ENCODE data around the gene SETD4. TPM values are rescaled to one million over a fixed set of nuclear protein-coding genes. Genes with fewer than 3 reads are reported as not detected.

SETD4 gene
- total and polyA plus RNA-seq, 2 donors (not counting 1 experiment from before 2014, with no cell fraction given): 15.1 to 48.5 TPM

DNA sequence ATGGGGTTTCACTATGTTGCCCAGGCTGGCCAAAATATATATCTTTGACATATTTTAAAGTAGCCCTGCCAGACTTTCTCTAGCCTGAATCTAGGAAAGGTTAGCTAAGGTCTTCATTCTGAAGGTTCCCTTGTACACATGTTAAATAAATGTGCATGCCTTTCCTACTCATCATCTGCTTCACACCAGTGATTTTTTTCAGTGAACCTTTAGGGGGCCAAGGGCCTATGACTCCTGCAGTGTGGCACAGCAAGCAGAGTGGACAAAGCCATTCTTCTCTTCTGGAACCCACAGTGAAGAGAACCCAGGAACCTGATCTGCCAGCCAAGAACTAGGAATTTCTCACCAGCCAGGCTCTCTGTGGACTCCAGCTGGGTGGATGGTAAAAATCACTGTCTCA is 32.4 kb upstream of the SETD4 start:
- H3K4me3 ChIP-seq (ENCODE audit: control extremely low read depth in 1 of 5, extremely low read depth in 1 of 5, insufficient read depth in 1 of 5, low read depth in 2 of 5, low read length in 4 of 5): no peak overlapping the region
- no peaks in the 10 kb centered on the region for H3K79me2 ChIP-seq (ENCODE audit: control insufficient read depth, insufficient read depth, low read length)
- H3K9me3 ChIP-seq (ENCODE audit: control extremely low read depth in 1 of 3, control insufficient read depth in 2 of 3, insufficient read depth in 1 of 3, low read length in 2 of 3): peaks cover 0 to 20% (median 19%) of the 10 kb centered on the region in 3 donors
- CTCF ChIA-PET: no interaction called here
- TF ChIP-seq EZH2 (IDR thresholded peaks at IDR 0.05; ENCODE audit: borderline replicate concordance, insufficient read depth, low read depth, low read length, poor library complexity, severe bottlenecking): no peak
- TF ChIP-seq, protein P1, sequence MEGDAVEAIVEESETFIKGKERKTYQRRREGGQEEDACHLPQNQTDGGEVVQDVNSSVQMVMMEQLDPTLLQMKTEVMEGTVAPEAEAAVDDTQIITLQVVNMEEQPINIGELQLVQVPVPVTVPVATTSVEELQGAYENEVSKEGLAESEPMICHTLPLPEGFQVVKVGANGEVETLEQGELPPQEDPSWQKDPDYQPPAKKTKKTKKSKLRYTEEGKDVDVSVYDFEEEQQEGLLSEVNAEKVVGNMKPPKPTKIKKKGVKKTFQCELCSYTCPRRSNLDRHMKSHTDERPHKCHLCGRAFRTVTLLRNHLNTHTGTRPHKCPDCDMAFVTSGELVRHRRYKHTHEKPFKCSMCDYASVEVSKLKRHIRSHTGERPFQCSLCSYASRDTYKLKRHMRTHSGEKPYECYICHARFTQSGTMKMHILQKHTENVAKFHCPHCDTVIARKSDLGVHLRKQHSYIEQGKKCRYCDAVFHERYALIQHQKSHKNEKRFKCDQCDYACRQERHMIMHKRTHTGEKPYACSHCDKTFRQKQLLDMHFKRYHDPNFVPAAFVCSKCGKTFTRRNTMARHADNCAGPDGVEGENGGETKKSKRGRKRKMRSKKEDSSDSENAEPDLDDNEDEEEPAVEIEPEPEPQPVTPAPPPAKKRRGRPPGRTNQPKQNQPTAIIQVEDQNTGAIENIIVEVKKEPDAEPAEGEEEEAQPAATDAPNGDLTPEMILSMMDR (IDR thresholded peaks at IDR 0.05): no peak
- no peak overlapping the region for H3K9ac ChIP-seq (ENCODE audit: low read length)
- intact Hi-C loops (cut with micrococcal nuclease): no loop called here
- no peaks in the 10 kb centered on the region for H4K20me1 ChIP-seq (ENCODE audit: control insufficient read depth, insufficient read depth, low read length, poor library complexity, severe bottlenecking)
- H3K4me3 Mint-ChIP-seq: no peak overlapping the region
- no peak overlapping the region for H3K27ac Mint-ChIP-seq
- peaks cover 2% of the 10 kb centered on the region in 2 donors for H3K4me1 ChIP-seq (ENCODE audit: control insufficient read depth in 2 of 2, insufficient read depth in 2 of 2, low read length in 2 of 2)
- POLR2A ChIA-PET: no interaction called here
- H3K36me3 ChIP-seq (replicated peaks in 1 of 2; ENCODE audit: control extremely low read depth in 1 of 2, control insufficient read depth in 1 of 2, extremely low read depth in 1 of 2, insufficient read depth in 2 of 2, low read length in 1 of 2): no peaks in the 10 kb centered on the region
- peaks cover 0 to 3% (median 0%) of the 10 kb centered on the region in 4 experiments for H3K27me3 ChIP-seq (replicated peaks in 1 of 4; ENCODE audit: control extremely low read depth in 1 of 4, control insufficient read depth in 3 of 4, insufficient read depth in 4 of 4, low read length in 3 of 4)
- no peak overlapping the region for H3K4me2 ChIP-seq (replicated peaks; ENCODE audit: low read depth, low read length, poor library complexity, severe bottlenecking)
- peaks cover 4% of the 10 kb centered on the region for H3K9me3 Mint-ChIP-seq (ENCODE audit: insufficient read depth)
- no peak for DNase-seq
- peaks cover 5% of the 10 kb centered on the region for H3K27me3 Mint-ChIP-seq
- H3K4me1 Mint-ChIP-seq: peaks cover 5% of the 10 kb centered on the region
- no peak overlapping the region for H2AFZ ChIP-seq (ENCODE audit: insufficient read depth, low read depth, low read length, poor library complexity, severe bottlenecking)
- H3K27ac ChIP-seq (ENCODE audit: low read length in 2 of 2): no peak overlapping the region
- no peak for ATAC-seq (ENCODE audit: low read depth)

DNA sequence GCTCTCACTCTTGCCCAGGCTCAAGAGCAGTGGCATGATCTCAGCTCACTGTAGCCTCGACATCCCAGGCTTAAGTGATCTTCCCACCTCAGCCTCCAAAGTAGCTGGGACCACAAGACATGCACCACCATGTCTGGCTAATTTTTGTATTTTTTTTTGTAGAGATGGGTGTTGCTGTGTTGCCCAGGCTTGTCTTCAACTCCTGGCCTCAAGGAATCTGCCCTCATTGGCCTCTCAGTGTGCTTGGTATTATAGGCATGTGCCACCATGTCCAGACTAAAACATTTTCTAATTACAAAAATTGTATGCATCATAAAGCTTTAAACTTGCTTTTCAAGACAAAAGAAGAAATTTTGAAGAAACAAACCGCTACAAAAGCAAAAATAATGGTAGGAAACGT is 29.6 kb upstream of the SETD4 start:
- CTCF ChIA-PET: interaction anchor here (0.6 kb wide), 1 partner anchor 60 kb away, joined by 9 read pairs; no protein-coding TSS in a partner anchor
- WGBS (ENCODE audit: insufficient coverage): no CpG with 5 or more reads among the region's 3 CpGs
- H4K20me1 ChIP-seq (ENCODE audit: control insufficient read depth, insufficient read depth, low read length, poor library complexity, severe bottlenecking): no peaks in the 10 kb centered on the region
- intact Hi-C loops (cut with micrococcal nuclease): no loop called here
- H3K4me2 ChIP-seq (replicated peaks; ENCODE audit: low read depth, low read length, poor library complexity, severe bottlenecking): no peak overlapping the region
- no peak overlapping the region for H2AFZ ChIP-seq (ENCODE audit: insufficient read depth, low read depth, low read length, poor library complexity, severe bottlenecking)
- peaks cover 0 to 3% (median 0%) of the 10 kb centered on the region in 4 experiments for H3K27me3 ChIP-seq (replicated peaks in 1 of 4; ENCODE audit: control extremely low read depth in 1 of 4, control insufficient read depth in 3 of 4, insufficient read depth in 4 of 4, low read length in 3 of 4)
- Mint-ChIP-seq H3K27ac (no peak overlapping the region), H3K27me3 (peaks cover 5% of the 10 kb centered on the region), H3K4me3 (no peak overlapping the region), H3K9me3 (ENCODE audit: insufficient read depth) (peaks cover 4% of the 10 kb centered on the region), H3K4me1 (no peaks in the 10 kb centered on the region)
- H3K4me3 ChIP-seq (ENCODE audit: control extremely low read depth in 1 of 5, extremely low read depth in 1 of 5, insufficient read depth in 1 of 5, low read depth in 2 of 5, low read length in 4 of 5): no peak overlapping the region
- H3K9ac ChIP-seq (ENCODE audit: low read length): no peak overlapping the region
- no peak for ATAC-seq (ENCODE audit: low read depth)
- DNase-seq: no peak
- no peaks in the 10 kb centered on the region for H3K4me1 ChIP-seq (ENCODE audit: control insufficient read depth in 2 of 2, insufficient read depth in 2 of 2, low read length in 2 of 2)
- no peak for TF ChIP-seq EZH2 (IDR thresholded peaks at IDR 0.05; ENCODE audit: borderline replicate concordance, insufficient read depth, low read depth, low read length, poor library complexity, severe bottlenecking)
- TF ChIP-seq, protein P1 (IDR thresholded peaks at IDR 0.05): no peak
- no peaks in the 10 kb centered on the region for H3K36me3 ChIP-seq (replicated peaks in 1 of 2; ENCODE audit: control extremely low read depth in 1 of 2, control insufficient read depth in 1 of 2, extremely low read depth in 1 of 2, insufficient read depth in 2 of 2, low read length in 1 of 2)
- no peak overlapping the region for H3K27ac ChIP-seq (ENCODE audit: low read length in 2 of 2)
- peaks cover 0 to 20% (median 19%) of the 10 kb centered on the region in 3 donors for H3K9me3 ChIP-seq (ENCODE audit: control extremely low read depth in 1 of 3, control insufficient read depth in 2 of 3, insufficient read depth in 1 of 3, low read length in 2 of 3)
- POLR2A ChIA-PET: no interaction called here
- no peaks in the 10 kb centered on the region for H3K79me2 ChIP-seq (ENCODE audit: control insufficient read depth, insufficient read depth, low read length)
